Lung (tissue), 12 donors: Measurements from ENCODE around the gene SLC7A11. TPM values are rescaled to one million over a fixed set of nuclear protein-coding genes. Genes with fewer than 3 reads are reported as not detected.

Source experiments
- ATAC-seq: fragments of 200-7000 bp; cut with Tn5 transposase; one replicate; pipeline ENCODE4 v1.9.1; 2020; ENCODE audit warnings: moderate number of reproducible peaks; ENCODE audit not compliant: insufficient read depth, low FRiP score
- DNase-seq, 3 donors: peaks; one replicate each; pipeline ENCODE4 v3.0.0-alpha.2; 2013 to 2017
- H3K27ac ChIP-seq, 2 donors: one replicate each; pipeline ENCODE4 v1.5.1; 2013; ENCODE audit warnings: mild to moderate bottlenecking in 2 of 2, moderate library complexity in 2 of 2, control low read depth in 1 of 2, inconsistent platforms in 1 of 2, low read depth in 1 of 2, low read length in 1 of 2
- H3K27me3 ChIP-seq, 3 donors: one replicate each; pipeline ENCODE4 v1.5.1; 2013; ENCODE audit warnings: low read length in 2 of 3; ENCODE audit not compliant: control insufficient read depth in 3 of 3, insufficient read depth in 3 of 3
- H3K36me3 ChIP-seq, 4 donors: one replicate each; pipeline ENCODE4 v1.5.1; 2013; ENCODE audit warnings: low read length in 4 of 4, mild to moderate bottlenecking in 1 of 4, moderate library complexity in 1 of 4; ENCODE audit not compliant: control insufficient read depth in 4 of 4, insufficient read depth in 4 of 4
- H3K4me1 ChIP-seq, 5 donors: one replicate each; pipeline ENCODE4 v1.5.1; 2013; ENCODE audit warnings: low read length in 5 of 5, mild to moderate bottlenecking in 2 of 5, moderate library complexity in 1 of 5; ENCODE audit not compliant: control insufficient read depth in 5 of 5, insufficient read depth in 5 of 5
- H3K4me3 ChIP-seq: one replicate; pipeline ENCODE4 v1.5.1; 2013; ENCODE audit warnings: mild to moderate bottlenecking, control low read depth, moderate library complexity
- H3K9ac ChIP-seq, 2 donors: one replicate each; pipeline ENCODE4 v1.5.1; 2013; ENCODE audit warnings: low read length in 2 of 2, control low read depth in 1 of 2; ENCODE audit not compliant: insufficient read depth in 1 of 2
- H3K9me3 ChIP-seq, 4 donors: one replicate each; pipeline ENCODE4 v1.5.1; 2013; ENCODE audit warnings: low read length in 3 of 4, mild to moderate bottlenecking in 1 of 4, moderate library complexity in 1 of 4; ENCODE audit not compliant: control insufficient read depth in 4 of 4, insufficient read depth in 3 of 4
- WGBS, 2 donors: extraction: QIAGEN DNeasy Blood & Tissue Kit; methylation state at CpG; one replicate each; pipeline ENCODE4 v1.1.7; 2013; 5-methylcytosine and 5-hydroxymethylcytosine counted together
- polyA plus RNA-seq, 2 donors: library from polyadenylated mRNA; stranded (reverse); fragments of 200-250 nt; gene quantifications; one replicate each; pipeline ENCODE4 v1.2.1, GENCODE V29; 2013
- total RNA-seq, 2 donors: library from RNA; depleted of rRNA in 1 of 2; stranded (reverse); fragments of >200 nt in 1 of 2; gene quantifications; one replicate each; pipeline ENCODE4 v1.2.1, GENCODE V29; 2014 to 2021
- TF ChIP-seq, protein P1 (sequence below): IDR thresholded peaks from 2 replicates; pipeline ENCODE4 v1.5.1; 2012; ENCODE audit warnings: mild to moderate bottlenecking; ENCODE audit errors: control extremely low read depth, extremely low read depth
- donor health status: control.
- donor health status: control.
- donor health status: Bipolar disorder and iron deficiency.
- donor health status: healthy.
- donor health status: DM: yes; HTN: yes; CAD: no.

SLC7A11 gene
- total and polyA plus RNA-seq, 4 donors = 2.0 to 6.7 (median 2.9) TPM

DNA sequence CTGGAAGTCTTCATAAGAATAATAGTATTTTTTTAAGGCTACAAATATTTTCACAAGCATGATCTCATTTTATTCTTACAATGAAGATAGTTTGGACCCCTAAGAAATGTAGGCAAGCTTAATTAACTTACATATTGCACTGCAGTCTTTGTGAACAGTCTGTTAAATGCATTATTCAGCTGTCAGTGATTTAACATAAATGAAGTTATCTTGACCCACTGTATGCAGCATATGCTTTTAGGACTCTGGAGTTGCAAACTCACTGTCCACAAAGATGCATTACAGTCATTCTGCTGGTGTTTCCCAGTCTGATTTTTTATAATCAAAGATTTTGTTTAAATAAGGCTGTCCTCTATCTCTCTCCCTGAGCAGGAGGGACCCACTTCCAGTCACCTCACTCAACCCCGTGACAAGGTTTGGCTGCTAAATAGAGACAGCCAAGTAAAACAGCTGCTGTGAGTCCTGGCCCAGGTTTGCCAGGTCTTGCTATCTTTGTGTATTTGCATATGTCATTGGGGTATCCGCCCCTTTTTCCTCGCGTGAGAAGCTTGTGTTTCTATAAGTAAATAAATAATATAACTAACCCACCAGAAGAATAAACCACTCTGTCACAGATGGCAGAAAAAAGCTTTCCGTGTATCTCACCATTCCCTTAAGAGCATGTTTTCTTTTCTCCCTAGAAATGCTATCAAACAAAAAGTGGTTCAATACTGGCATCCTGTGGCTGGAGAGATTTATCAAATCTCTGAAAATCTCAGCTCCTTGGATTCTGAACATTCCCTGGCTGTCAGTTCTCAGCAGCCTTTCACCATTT, 67.0 kb downstream of the SLC7A11 start:
- no peak overlapping the region for H3K4me3 ChIP-seq
- H3K36me3 ChIP-seq = no peaks in the 10 kb centered on the region
- no peak overlapping the region for H3K9ac ChIP-seq
- H3K9me3 ChIP-seq = no peaks in the 10 kb centered on the region
- peak overlapping the region in 1 of 2 donors; percentile 33 for H3K27ac ChIP-seq
- 38 to 74% methylated on average over 5 of the region's 5 CpGs for WGBS, 2 donors
- no peaks in the 10 kb centered on the region for H3K27me3 ChIP-seq
- DNase-seq (peak; percentile 45 to 81 (median 77)), ATAC-seq (no peak)
- peaks cover 0 to 15% (median 7%) of the 10 kb centered on the region in 5 donors for H3K4me1 ChIP-seq
- TF ChIP-seq, protein P1, sequence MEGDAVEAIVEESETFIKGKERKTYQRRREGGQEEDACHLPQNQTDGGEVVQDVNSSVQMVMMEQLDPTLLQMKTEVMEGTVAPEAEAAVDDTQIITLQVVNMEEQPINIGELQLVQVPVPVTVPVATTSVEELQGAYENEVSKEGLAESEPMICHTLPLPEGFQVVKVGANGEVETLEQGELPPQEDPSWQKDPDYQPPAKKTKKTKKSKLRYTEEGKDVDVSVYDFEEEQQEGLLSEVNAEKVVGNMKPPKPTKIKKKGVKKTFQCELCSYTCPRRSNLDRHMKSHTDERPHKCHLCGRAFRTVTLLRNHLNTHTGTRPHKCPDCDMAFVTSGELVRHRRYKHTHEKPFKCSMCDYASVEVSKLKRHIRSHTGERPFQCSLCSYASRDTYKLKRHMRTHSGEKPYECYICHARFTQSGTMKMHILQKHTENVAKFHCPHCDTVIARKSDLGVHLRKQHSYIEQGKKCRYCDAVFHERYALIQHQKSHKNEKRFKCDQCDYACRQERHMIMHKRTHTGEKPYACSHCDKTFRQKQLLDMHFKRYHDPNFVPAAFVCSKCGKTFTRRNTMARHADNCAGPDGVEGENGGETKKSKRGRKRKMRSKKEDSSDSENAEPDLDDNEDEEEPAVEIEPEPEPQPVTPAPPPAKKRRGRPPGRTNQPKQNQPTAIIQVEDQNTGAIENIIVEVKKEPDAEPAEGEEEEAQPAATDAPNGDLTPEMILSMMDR = no peak

GRCh38 chr4:138164208-138164607, 77.9 kb downstream of the SLC7A11 start:
- H3K27me3 ChIP-seq = no peaks in the 10 kb centered on the region
- H3K27ac ChIP-seq = no peak overlapping the region
- 95 to 98% methylated on average over 1 of the region's 1 CpG for WGBS, 2 donors
- no peaks in the 10 kb centered on the region for H3K36me3 ChIP-seq
- no peaks in the 10 kb centered on the region for H3K4me1 ChIP-seq
- H3K9ac ChIP-seq = no peak overlapping the region
- H3K9me3 ChIP-seq = no peaks in the 10 kb centered on the region
- ATAC-seq (no peak), DNase-seq (no peak)
- no peak overlapping the region for H3K4me3 ChIP-seq
- TF ChIP-seq, protein P1 = no peak

DNA sequence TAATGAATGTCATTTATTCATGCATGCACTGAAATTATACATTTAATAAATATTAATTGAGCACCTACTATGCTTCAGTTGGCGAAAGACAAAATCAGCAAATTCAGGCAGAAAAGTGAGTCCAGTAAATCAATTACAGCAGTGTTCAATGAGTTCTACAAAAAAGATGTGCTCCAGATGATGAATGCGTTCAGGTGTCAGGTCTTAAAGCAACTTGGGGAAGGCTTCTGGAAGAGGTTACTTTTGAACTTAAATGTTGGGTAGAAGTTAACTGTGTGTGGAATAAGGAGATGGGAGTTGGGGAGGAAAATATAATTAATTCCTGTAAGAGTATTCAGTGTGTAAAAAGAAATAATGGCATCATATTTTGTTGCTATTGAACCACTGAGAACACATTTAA, 79.0 kb downstream of the SLC7A11 start:
- Histone ChIP-seq H3K4me1 (no peaks in the 10 kb centered on the region), H3K4me3 (no peak overlapping the region), H3K27me3 (no peaks in the 10 kb centered on the region), H3K27ac (no peak overlapping the region), H3K9me3 (no peaks in the 10 kb centered on the region), H3K9ac (no peak overlapping the region), H3K36me3 (no peaks in the 10 kb centered on the region)
- TF ChIP-seq, protein P1 = no peak
- DNase-seq (no peak), ATAC-seq (no peak)
- WGBS, 2 donors = 97 to 99% methylated on average over 2 of the region's 2 CpGs
